GM18951 (cell line): ENCODE data around the gene NFKBIZ.

Experiments used
- POLR2A ChIP-seq: IDR thresholded peaks from 4 replicates; pipeline ENCODE4 v1.6.1; 2011; ENCODE audit warnings: mild to moderate bottlenecking; ENCODE audit not compliant: insufficient read length, insufficient read depth; ENCODE audit errors: extremely low read depth
- in situ Hi-C: fragments of 300-500 bp; cut with MboI; formaldehyde crosslinking; loops from one replicate; pipeline ENCODE4 v1.12.0; 2022; ENCODE audit warnings: low sequenced_read_pairs, mixed read lengths, inconsistent platforms; ENCODE audit not compliant: unreplicated experiment

NFKBIZ gene

GRCh38 chr3:101849714-101850245 lies 466 bp downstream of the NFKBIZ start:
- TF ChIP-seq POLR2A: no peak
- in situ Hi-C loops: no loop called here

GRCh38 chr3:101850246-101851051 lies 1.1 kb downstream of the NFKBIZ start:
- peak; percentile 14 for TF ChIP-seq POLR2A
- in situ Hi-C loops: no loop called here

DNA sequence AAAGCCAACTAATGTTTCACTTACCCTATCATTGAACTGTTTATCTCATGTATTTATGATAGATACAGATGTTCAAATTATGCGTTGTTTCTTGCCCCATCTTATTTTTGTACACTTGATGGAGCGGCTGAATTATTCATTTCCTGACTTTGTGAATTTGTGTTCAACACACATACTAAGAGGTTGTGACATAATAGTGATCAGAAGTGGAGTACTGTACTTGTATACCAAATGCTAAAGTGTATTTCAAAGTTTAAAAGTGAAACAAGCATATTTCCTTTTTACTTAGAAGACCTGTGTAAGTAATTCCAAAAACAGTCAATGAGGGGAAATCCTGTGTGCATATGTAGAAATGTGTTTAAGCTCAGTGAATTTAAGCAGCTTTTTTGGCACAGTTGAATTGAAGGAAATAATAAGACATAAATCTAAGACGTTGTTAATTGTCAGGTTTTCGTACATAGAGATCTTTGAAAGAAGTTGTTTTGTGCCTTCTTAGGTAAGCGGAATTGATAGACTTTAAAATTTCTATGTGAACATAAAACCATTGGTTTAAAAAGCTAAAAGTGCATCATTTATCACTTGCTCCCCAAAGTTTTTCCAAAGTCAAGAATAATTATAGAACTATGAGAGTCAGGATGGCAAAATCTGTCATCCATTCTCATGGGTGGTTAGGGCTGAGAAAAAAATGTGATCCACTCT lies 1.9 kb downstream of the NFKBIZ start:
- no peak for TF ChIP-seq POLR2A
- in situ Hi-C loops: no loop called here

DNA sequence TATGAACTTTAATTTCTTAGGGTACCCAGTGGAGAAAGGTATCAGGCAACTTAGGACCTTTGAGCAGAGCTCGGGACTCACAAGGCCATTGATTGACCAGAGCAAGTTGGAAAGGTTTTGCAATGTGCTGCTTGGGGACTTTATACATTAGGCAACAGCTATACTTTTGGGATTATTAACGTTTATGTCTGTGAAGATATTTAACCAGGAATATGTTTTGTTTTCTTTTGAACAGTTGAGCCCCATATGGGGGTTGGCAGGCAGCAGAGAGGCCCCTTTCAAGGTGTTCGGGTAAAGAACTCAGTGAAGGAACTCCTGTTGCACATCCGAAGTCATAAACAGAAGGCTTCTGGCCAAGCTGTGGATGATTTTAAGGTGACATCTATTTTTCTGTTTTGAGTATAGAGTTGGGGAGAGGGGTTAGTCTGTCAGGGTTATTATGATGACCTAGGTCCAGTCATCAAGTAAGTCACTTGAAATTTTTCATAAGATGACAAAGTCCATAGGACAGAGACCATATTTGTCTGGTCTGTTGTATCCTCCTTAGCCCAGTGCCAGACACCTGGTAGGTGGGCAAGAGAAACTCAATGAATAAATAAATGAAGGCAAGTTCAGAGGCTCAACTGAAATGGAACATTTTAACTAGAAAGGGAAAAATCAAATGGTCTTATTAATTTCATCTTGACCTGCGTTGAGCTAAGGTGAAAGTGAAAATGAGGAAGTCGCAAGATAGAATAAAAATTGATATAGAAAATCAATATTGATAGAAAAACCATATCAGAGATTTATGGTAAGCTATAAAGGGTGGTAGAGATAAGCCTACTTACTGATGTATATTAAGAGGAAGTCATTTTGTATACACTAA lies 2.8 kb downstream of the NFKBIZ start:
- peak; percentile 16 for TF ChIP-seq POLR2A
- in situ Hi-C loops: no loop called here

DNA sequence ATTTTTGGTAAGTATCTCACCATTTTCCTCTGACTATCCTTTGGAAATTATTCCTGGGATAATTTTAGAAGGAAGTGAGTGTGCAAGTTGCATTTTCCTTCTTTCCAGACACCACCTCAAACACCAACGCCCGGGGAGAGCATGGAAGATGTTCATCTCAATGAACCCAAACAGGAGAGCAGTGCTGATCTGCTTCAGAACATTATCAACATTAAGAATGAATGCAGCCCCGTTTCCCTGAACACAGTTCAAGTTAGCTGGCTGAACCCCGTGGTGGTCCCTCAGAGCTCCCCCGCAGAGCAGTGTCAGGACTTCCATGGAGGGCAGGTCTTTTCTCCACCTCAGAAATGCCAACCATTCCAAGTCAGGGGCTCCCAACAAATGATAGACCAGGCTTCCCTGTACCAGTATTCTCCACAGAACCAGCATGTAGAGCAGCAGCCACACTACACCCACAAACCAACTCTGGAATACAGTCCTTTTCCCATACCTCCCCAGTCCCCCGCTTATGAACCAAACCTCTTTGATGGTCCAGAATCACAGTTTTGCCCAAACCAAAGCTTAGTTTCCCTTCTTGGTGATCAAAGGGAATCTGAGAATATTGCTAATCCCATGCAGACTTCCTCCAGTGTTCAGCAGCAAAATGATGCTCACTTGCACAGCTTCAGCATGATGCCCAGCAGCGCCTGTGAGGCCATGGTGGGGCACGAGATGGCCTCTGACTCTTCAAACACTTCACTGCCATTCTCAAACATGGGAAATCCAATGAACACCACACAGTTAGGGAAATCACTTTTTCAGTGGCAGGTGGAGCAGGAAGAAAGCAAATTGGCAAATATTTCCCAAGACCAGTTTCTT lies 3.9 kb downstream of the NFKBIZ start:
- in situ Hi-C loops: no loop called here

DNA sequence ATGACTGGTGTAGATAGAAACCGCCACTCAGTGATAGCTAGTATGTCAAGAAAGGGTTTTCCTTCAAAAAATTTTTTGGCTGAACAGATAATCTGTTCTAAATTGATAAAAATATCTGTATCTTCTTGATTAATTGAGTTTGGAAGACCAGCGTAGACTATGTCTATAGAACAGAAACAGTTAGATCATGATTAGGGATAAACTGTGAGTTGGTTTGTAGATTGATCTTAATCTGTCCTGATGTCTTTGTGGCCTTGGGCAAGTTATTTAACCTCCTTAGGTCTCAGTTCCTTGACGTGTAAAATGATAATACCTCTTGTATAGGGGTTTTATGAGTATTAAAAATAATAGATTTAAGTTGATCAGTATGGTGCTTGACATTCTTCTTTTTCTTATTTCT lies 4.7 kb downstream of the NFKBIZ start:
- in situ Hi-C loops: no loop called here
- TF ChIP-seq POLR2A: no peak

More for the DNA sequence above, 3.9 kb downstream of the NFKBIZ start:
- no peak for TF ChIP-seq POLR2A

DNA sequence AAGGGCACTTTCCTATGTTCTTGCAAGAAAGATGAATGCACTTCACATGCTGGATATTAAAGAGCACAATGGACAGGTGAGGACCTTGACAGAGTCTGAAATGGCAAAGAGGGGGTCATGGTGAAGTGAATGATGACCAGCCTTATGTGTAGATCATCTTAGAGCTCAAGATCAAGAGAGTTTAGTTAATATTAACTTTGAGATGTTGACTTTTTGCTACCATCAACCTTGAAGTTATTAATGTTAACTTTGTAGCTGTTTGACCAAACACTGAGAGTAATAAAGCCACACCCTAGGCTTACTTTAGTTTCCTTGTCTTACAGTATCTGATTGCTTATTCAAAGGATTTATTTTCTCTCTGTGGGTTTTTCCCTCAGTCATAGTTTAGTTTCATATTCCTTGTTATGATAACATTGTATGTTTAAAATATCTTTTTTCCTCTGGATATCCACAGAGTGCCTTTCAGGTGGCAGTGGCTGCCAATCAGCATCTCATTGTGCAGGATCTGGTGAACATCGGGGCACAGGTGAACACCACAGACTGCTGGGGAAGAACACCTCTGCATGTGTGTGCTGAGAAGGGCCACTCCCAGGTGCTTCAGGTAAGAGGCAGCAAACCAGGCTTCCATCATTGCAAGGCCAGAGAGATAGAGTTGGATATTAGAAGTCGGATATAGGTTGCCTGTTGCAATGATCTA lies 5.4 kb downstream of the NFKBIZ start:
- in situ Hi-C loops: no loop called here
- no peak for TF ChIP-seq POLR2A

- in situ Hi-C loops: no loop called here
- TF ChIP-seq POLR2A: no peak
Observed at GRCh38 chr3:101857301-101857741, 8.0 kb downstream of the NFKBIZ start.

- TF ChIP-seq POLR2A: no peak
- in situ Hi-C loops: no loop called here
Observed at GRCh38 chr3:101858464-101859030, 9.2 kb downstream of the NFKBIZ start.

DNA sequence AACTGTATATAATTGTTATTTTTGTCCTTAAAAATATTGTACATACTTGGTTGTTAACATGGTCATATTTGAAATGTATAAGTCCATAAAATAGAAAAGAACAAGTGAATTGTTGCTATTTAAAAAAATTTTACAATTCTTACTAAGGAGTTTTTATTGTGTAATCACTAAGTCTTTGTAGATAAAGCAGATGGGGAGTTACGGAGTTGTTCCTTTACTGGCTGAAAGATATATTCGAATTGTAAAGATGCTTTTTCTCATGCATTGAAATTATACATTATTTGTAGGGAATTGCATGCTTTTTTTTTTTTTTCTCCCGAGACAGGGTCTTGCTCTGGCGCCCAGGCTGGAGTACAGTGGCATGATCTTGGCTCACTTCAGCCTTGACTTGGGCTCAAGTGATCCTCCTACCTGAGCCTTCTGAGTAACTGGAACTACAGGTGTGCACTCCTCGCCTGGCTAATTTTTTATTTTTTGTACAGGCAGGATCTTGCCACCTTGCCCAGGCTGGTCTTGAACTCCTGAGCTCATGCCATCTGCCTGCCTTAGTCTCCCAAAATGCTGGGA lies 10.7 kb downstream of the NFKBIZ start:
- in situ Hi-C loops: no loop called here
- TF ChIP-seq POLR2A: no peak

GRCh38 chr3:101861212-101861788 lies 12.0 kb downstream of the NFKBIZ start:
- in situ Hi-C loops: no loop called here

More at GRCh38 chr3:101861212-101861788, 12.0 kb downstream of the NFKBIZ start:
- TF ChIP-seq POLR2A: no peak
